Ishikawa (cell line): Measurements from ENCODE around the gene RPL18A.

Experiments used
- CEBPB ChIP-seq: IDR thresholded peaks from 2 replicates; pipeline ENCODE4 v1.6.1; 2012
- CREB1 ChIP-seq: IDR thresholded peaks from 2 replicates; pipeline ENCODE4 v1.6.1; 2012; ENCODE audit warnings: low read depth
- EP300 ChIP-seq: IDR thresholded peaks from 2 replicates; pipeline ENCODE4 v1.6.1; 2012; ENCODE audit warnings: borderline replicate concordance
- FOXM1 ChIP-seq: IDR thresholded peaks from 2 replicates; pipeline ENCODE4 v1.6.1; 2012; ENCODE audit warnings: low read depth, borderline replicate concordance
- NFIC ChIP-seq: IDR thresholded peaks from 2 replicates; pipeline ENCODE4 v1.6.1; 2012
- RAD21 ChIP-seq: IDR thresholded peaks from 2 replicates; pipeline ENCODE4 v1.6.1; 2012; ENCODE audit warnings: low read depth
- TAF1 ChIP-seq: IDR thresholded peaks from 2 replicates; pipeline ENCODE4 v1.6.1; 2012; ENCODE audit warnings: low read depth, mild to moderate bottlenecking
- TEAD4 ChIP-seq: IDR thresholded peaks from 2 replicates; pipeline ENCODE4 v1.6.1; 2012
- YY1 ChIP-seq: IDR thresholded peaks from 2 replicates; pipeline ENCODE4 v1.6.1; 2012; ENCODE audit warnings: low read depth
- ZBTB7A ChIP-seq: IDR thresholded peaks from 2 replicates; pipeline ENCODE4 v1.6.1; 2012; ENCODE audit warnings: low read depth
- TF ChIP-seq, protein P1 (sequence below): IDR thresholded peaks from 2 replicates; pipeline ENCODE4 v1.6.1; 2012
- TF ChIP-seq, protein P2 (sequence below): IDR thresholded peaks from 2 replicates; pipeline ENCODE4 v1.6.1; 2012
- TF ChIP-seq, protein P3 (sequence below): IDR thresholded peaks from 2 replicates; pipeline ENCODE4 v1.6.1; 2012; ENCODE audit warnings: low read depth, mild to moderate bottlenecking

DNA sequence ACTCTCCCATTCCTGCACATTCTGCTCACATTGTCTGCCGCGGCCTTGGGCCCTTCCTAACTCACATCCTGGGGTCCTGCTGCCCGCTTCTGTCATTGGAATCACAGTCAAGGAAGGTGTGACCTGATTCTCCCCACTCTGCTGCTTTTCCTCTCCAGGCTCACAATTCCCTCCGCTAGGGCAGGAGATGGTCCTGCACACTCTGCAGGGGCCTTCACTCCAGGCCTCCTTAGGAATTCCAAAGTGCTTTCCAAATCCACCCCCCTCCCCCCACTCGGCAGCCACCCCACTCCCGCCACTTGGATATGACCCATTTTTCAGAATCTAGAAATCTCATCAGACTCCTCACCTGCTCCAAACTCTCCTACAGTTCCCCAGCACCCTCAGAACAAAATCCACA lies 9.0 kb downstream of the RPL18A start:
- TF ChIP-seq, protein P1, sequence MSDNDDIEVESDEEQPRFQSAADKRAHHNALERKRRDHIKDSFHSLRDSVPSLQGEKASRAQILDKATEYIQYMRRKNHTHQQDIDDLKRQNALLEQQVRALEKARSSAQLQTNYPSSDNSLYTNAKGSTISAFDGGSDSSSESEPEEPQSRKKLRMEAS, result no peak
- TF ChIP-seq NFIC (no peak), ZBTB7A (no peak), TAF1 (no peak), EP300 (no peak), TEAD4 (no peak), FOXM1 (no peak), RAD21 (no peak), CREB1 (no peak), YY1 (no peak), CEBPB (no peak)
- TF ChIP-seq, protein P2, sequence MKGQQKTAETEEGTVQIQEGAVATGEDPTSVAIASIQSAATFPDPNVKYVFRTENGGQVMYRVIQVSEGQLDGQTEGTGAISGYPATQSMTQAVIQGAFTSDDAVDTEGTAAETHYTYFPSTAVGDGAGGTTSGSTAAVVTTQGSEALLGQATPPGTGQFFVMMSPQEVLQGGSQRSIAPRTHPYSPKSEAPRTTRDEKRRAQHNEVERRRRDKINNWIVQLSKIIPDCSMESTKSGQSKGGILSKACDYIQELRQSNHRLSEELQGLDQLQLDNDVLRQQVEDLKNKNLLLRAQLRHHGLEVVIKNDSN, result no peak
- TF ChIP-seq, protein P3, sequence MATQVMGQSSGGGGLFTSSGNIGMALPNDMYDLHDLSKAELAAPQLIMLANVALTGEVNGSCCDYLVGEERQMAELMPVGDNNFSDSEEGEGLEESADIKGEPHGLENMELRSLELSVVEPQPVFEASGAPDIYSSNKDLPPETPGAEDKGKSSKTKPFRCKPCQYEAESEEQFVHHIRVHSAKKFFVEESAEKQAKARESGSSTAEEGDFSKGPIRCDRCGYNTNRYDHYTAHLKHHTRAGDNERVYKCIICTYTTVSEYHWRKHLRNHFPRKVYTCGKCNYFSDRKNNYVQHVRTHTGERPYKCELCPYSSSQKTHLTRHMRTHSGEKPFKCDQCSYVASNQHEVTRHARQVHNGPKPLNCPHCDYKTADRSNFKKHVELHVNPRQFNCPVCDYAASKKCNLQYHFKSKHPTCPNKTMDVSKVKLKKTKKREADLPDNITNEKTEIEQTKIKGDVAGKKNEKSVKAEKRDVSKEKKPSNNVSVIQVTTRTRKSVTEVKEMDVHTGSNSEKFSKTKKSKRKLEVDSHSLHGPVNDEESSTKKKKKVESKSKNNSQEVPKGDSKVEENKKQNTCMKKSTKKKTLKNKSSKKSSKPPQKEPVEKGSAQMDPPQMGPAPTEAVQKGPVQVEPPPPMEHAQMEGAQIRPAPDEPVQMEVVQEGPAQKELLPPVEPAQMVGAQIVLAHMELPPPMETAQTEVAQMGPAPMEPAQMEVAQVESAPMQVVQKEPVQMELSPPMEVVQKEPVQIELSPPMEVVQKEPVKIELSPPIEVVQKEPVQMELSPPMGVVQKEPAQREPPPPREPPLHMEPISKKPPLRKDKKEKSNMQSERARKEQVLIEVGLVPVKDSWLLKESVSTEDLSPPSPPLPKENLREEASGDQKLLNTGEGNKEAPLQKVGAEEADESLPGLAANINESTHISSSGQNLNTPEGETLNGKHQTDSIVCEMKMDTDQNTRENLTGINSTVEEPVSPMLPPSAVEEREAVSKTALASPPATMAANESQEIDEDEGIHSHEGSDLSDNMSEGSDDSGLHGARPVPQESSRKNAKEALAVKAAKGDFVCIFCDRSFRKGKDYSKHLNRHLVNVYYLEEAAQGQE, result no peak
